ENCODE measurements around the gene HNF1A.
"Not testable (repeated sequence)": the region's sequence is repeated elsewhere in the genome, so short reads cannot be mapped to it uniquely, and the experiment has no call there.

Gene HNF1A

GRCh38 chr12:121015825-121016766 is 37.8 kb downstream of the HNF1A start, which contains the start of gene C12orf43:
Gene C12orf43 (minus strand): TSS chr12:121016487. CDS start chr12:121016474, 13 bp downstream.
- peak; percentile 67 for DNase-seq

- DNase-seq, result no peak
These were observed 39.7 kb downstream of the HNF1A start for GRCh38 chr12:121017966-121018491.

GRCh38 chr12:121018860-121019617 is 40.7 kb downstream of the HNF1A start:
- no peak for DNase-seq

DNA sequence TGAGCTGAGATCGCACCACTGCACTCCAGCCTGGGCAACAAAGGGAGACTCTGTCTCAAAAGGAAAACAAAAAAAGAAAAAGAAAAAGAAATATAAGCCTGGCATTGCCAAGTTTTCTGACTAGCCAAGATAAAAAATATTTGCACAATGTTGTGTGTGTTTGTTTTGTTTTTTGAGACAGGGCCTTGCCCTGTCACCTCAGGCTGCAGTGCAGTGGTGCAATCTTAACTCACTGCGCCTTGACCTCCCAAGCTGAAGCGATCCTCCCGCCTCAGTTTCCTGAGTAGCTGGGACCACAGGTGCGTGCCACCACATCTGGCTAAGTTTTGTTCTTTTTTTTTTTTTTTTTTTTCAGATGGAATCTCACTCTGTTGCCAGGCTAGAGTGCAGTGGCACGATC is 43.4 kb downstream of the HNF1A start:
- DNase-seq, result no peak

GRCh38 chr12:121022713-121023112 is 44.4 kb downstream of the HNF1A start:
- DNase-seq, result no peak

- DNase-seq, result no peak
These were observed 45.5 kb downstream of the HNF1A start for GRCh38 chr12:121023799-121024198.

GRCh38 chr12:121025442-121026226 is 47.3 kb downstream of the HNF1A start:
- no peak for DNase-seq

DNA sequence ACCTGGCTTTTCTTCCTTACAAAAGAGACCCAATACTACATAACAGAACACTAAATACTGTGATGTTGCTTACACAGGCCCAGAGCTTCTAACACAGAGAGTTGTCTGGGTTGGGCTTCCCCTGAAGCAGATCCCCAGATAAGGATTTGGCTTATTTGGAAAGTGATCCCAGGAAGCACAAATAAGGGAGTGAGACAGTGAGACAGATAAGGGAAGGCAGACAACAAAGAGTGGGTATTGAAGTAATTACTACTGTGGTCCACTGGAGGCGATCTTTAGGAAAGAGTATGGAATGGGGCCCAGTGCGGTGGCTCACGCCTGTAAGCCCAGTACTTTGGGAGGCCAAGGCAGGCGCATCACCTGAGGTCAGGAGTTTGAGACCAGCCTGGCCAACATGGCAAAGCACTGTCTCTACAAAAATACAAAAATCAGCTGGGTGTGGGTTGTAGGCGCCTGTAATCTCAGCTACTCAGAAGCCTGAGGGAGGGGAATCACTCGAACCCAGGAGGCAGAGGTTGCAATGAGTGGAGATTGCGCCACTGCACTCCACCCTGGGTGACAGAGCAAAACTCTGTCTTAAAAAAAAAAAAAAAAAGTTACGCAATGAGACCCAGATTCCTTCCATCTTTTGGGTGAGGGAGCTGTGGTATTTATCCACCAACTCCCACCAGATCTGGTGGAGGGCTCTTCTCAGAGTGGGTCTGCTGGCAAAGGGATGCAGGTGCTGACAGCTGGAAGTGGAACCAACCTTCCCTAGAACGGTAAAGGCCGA is 48.1 kb downstream of the HNF1A start:
- DNase-seq, result no peak

- no peak for DNase-seq
These were observed 52.4 kb downstream of the HNF1A start for GRCh38 chr12:121030576-121031212.

- DNase-seq, result peak; percentile 39
These were observed 55.4 kb downstream of the HNF1A start for GRCh38 chr12:121033625-121034349.

DNA sequence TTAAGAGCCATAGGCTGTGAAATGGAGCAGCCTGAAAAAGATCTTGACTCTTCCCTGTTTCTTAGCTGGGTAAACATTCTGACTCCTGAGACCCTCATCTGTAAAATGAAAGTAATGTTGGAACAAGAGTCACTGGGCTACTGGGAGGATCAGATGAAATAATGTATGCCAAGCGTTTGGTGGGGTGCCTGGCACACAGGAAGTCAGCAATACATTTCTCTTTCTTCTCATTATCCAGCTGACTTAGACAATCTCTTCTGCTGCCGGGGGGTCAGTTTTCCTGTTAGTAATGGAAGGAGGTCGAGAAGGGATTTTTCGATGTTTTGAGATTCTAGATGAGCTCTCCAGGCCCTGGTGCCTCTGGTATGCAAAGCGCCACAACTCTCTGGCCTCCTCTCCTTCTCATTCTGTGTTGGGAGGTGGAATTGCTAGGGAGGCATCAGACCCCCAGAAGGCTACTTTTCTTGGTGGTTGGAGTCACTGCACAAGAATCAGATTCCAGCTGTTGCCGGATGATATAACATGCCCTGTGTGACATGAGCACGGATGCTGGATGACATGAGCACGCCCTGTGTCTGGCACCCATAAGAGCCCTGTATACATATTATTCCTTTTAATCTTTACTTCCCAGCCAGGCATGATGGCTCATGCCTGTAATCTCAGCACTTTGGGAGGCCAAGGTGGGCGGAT is 56.4 kb downstream of the HNF1A start:
- no peak for DNase-seq

DNA sequence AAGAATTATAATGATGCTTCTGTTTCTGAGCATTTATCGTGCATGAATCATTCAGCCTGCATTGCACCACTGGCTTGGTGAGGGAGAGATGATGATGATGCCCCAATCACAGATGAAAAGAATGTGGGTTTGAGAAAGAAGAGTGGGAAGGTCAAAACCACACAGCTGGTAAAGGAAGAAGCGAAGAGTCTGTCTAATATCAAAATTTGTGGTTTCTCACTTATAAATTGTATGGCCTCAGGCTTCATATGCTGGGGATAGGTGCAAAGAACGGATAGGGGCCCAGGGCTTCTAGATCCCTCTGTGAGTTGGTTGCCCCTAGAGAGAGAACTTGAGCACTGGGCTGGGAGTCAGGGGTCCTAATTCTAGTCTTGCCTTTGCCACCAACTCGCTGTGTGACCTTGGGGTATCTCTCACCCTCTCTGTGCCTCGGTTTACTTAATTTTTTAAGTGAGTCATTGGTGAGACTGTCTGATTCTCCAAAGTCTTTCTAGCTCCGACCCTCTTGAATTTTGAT is 58.5 kb downstream of the HNF1A start:
- DNase-seq, result peak; percentile 49

- DNase-seq, result no peak
These were observed 60.7 kb downstream of the HNF1A start, which contains the start of gene OASL for GRCh38 chr12:121038861-121039668. Gene OASL (minus strand): TSS chr12:121039246. CDS start chr12:121038971, 275 bp downstream.

DNA sequence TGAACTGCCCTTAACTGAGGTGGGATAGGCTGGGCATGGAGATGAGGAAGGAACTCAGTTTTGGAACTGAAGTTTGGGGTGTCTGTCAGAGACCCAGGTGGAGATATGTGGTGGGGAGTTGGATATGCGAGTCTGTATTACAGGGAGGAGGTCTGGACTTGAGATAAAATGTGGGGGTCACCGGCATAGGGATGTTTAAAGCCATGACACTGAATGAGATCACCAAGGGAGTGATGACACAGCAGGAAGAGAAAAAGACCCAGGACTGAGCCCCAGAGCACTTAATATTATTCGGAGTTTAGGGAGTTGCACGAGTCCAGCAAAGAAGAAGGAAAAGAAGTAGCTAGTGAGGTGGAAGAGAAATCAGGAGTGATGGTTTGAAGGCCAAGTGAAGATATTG is 64.7 kb downstream of the HNF1A start:
- DNase-seq, result no peak

GRCh38 chr12:121047400-121047799 is 69.1 kb downstream of the HNF1A start:
- not testable (repeated sequence) for DNase-seq

DNA sequence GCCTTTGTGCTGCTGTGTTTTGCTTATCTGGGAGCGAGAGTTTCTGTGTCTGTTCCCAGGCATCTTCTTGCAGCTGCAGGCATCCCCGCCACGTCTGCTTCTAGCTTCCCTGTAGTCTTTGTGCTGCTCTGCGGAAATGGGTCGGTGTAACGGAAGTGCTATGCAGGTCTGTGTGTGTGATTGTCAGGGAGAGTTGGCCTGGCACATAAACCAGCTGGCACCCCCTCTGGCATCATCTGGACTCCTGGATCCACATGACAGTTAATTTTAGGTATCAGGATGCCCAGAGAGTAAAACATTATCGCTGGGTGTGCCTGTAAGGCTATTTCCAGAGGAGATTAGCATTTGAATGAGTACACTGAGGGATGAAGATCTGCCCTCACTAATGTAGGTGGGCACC is 70.1 kb downstream of the HNF1A start:
- DNase-seq, result no peak

GRCh38 chr12:121050725-121051124 is 72.4 kb downstream of the HNF1A start:
- DNase-seq, result no peak

All from NK-92 treated with Interleukin-12 subunit alpha and Interleukin-12 subunit beta, amount 100 ng/mL, for 24 hours (cell line).